K562 (cell line): ENCODE measurements around the gene AKT3. TPM values are rescaled to one million over a fixed set of nuclear protein-coding genes. Genes with fewer than 3 reads are reported as not detected.
"Not testable (repeated sequence)": the region's sequence is repeated elsewhere in the genome, so short reads cannot be mapped to it uniquely, and the experiment has no call there.

ENCODE experiments used
- ATAC-seq: fragments of 200-7000 bp; cut with Tn5 transposase; 3 replicates; pipeline ENCODE4 v1.9.1; 2020; ENCODE audit warnings: moderate library complexity
- BruUV-seq: library from RNA; stranded (reverse); fragments of 400-500 nt; replicated peaks from 2 replicates; lab custom pipeline; 2021; lab: Mats Ljungman, UMichigan
- CTCF ChIA-PET: fragments of 300-600 bp; formaldehyde crosslinking; extraction: SDS; loops from one replicate; lab custom pipeline; 2021; ENCODE audit warnings: low intra/inter-chr PET ratio; lab: Yijun Ruan, JAX
- POLR2A ChIA-PET: fragments of 300-600, 350-650 bp; sonication (Branson Sonifier 250); formaldehyde crosslinking; extraction: SDS; loops from one replicate; lab custom pipeline; 2021; ENCODE audit warnings: antibody characterized with exemption, inconsistent platforms; lab: Yijun Ruan, JAX
- DNase-seq, 4 experiments: peaks; one replicate each; pipeline versions ENCODE4 v3.0.0 to v3.0.0-alpha.2; 2011 to 2018; ENCODE audit warnings: low spot score in 3 of 4, mixed read lengths in 3 of 4; ENCODE audit errors: extremely low read depth in 1 of 4
- FAIRE-seq: peaks from 2 replicates; lab custom pipeline; 2011; peaks lifted over from hg19 to GRCh38; lab: Jason Lieb, UNC
- H2AFZ ChIP-seq: 2 replicates; pipeline ENCODE4 v1.6.0; 2011; ENCODE audit warnings: low read depth, low read length, control low read depth, inconsistent platforms
- H3K27ac ChIP-seq: fragments of 200-600 bp; 3 replicates; pipeline ENCODE4 v1.8.0; 2011; ENCODE audit warnings: low read depth, mild to moderate bottlenecking, control low read depth, inconsistent platforms, low read length, moderate library complexity, mixed read lengths; ENCODE audit errors: extremely low read depth
- H3K27me3 ChIP-seq, 2 experiments: fragments of 300-600 bp in 1 of 2; 2 replicates in 1 of 2; 3 replicates in 1 of 2; pipeline versions ENCODE4 v1.6.0 to v1.8.0; 2011; ENCODE audit warnings: inconsistent platforms in 2 of 2, low read length in 2 of 2, mild to moderate bottlenecking in 1 of 2, mixed read lengths in 1 of 2, moderate library complexity in 1 of 2; ENCODE audit not compliant: control insufficient read depth in 2 of 2, insufficient read depth in 2 of 2
- H3K36me3 ChIP-seq: fragments of 300-600 bp; 3 replicates; pipeline ENCODE4 v1.8.0; 2011; ENCODE audit warnings: mild to moderate bottlenecking, low read length, inconsistent platforms; ENCODE audit not compliant: control insufficient read depth, insufficient read depth
- H3K4me1 ChIP-seq, 2 experiments: fragments of 200-600 bp in 1 of 2; replicated peaks in 1 of 2; 2 replicates in 1 of 2; 3 replicates in 1 of 2; pipeline versions ENCODE4 v1.5.1 to v1.8.0; 2011; ENCODE audit warnings: inconsistent platforms in 2 of 2, low read length in 2 of 2, mild to moderate bottlenecking in 1 of 2, mixed read lengths in 1 of 2, moderate library complexity in 1 of 2; ENCODE audit not compliant: control insufficient read depth in 2 of 2, insufficient read depth in 2 of 2
- H3K4me2 ChIP-seq: 2 replicates; pipeline ENCODE4 v1.6.1; 2011; ENCODE audit warnings: low read length, control low read depth, inconsistent platforms, mixed read lengths; ENCODE audit not compliant: insufficient read depth
- H3K4me3 ChIP-seq: fragments of 200-600 bp; sonication (generic), shearing (Covaris generic); 2 replicates; pipeline ENCODE4 v1.5.1; 2016; ENCODE audit warnings: control low read depth, inconsistent platforms
- H3K79me2 ChIP-seq: fragments of 200-600 bp; 3 replicates; pipeline ENCODE4 v1.8.0; 2011; ENCODE audit warnings: low read length, inconsistent platforms; ENCODE audit not compliant: control insufficient read depth, insufficient read depth
- H3K9ac ChIP-seq, 2 experiments: 2 replicates each; pipeline versions ENCODE4 v1.6.0 to v1.6.1; 2011; ENCODE audit warnings: low read depth in 2 of 2, low read length in 2 of 2, control low read depth in 1 of 2, inconsistent platforms in 1 of 2, mild to moderate bottlenecking in 1 of 2, mixed read lengths in 1 of 2; ENCODE audit not compliant: insufficient read depth in 1 of 2
- H3K9me1 ChIP-seq: one replicate; pipeline ENCODE4 v1.6.0; 2011; ENCODE audit warnings: inconsistent platforms, mild to moderate bottlenecking, low read length, moderate library complexity; ENCODE audit not compliant: control insufficient read depth, insufficient read depth
- H3K9me3 ChIP-seq: replicated peaks from 2 replicates; pipeline ENCODE4 v1.5.1; 2011; ENCODE audit warnings: low read depth, low read length, inconsistent platforms; ENCODE audit not compliant: control insufficient read depth, insufficient read depth
- H4K20me1 ChIP-seq: replicated peaks from 2 replicates; pipeline ENCODE4 v1.6.1; 2011; ENCODE audit warnings: low read length, inconsistent platforms, mixed read lengths; ENCODE audit not compliant: control insufficient read depth, insufficient read depth
- C11orf30 ChIP-seq: fragments of 450-650 bp; IDR thresholded peaks from 2 replicates; pipeline ENCODE4 v1.6.1; 2016; ENCODE audit warnings: low read depth, mild to moderate bottlenecking
- DACH1 ChIP-seq: fragments of 450-650 bp; IDR thresholded peaks from 2 replicates; pipeline ENCODE4 v1.6.1; 2018; ENCODE audit not compliant: partially characterized antibody
- HOXB6 ChIP-seq: fragments of 250-450 bp; sonication (Bioruptor Pico); IDR thresholded peaks from 2 replicates; pipeline ENCODE4 v1.5.1; 2022; ENCODE audit warnings: mild to moderate bottlenecking, borderline replicate concordance
- MAFK ChIP-seq: IDR thresholded peaks from 2 replicates; pipeline ENCODE4 v1.6.1; 2011; ENCODE audit warnings: low read length, improper control_type of control experiment
- NFE2L1 ChIP-seq: fragments of 450-650 bp; IDR thresholded peaks from 2 replicates; pipeline ENCODE4 v1.6.1; 2016; ENCODE audit warnings: missing genetic modification characterization, low read depth, mild to moderate bottlenecking, missing compliant biosample characterization, moderate library complexity, borderline replicate concordance
- SMARCB1 ChIP-seq: IDR thresholded peaks from 2 replicates; pipeline ENCODE4 v1.6.1; 2011; ENCODE audit warnings: improper control_type of control experiment, low read depth; ENCODE audit not compliant: insufficient read length
- TGIF2 ChIP-seq: sonication (generic); formaldehyde crosslinking; IDR thresholded peaks from 2 replicates; pipeline ENCODE4 v1.8.1; 2022; ENCODE audit warnings: mild to moderate bottlenecking, missing genetic modification reagents, moderate library complexity
- ZNF174 ChIP-seq: fragments of 250-450 bp; sonication (Bioruptor Pico); IDR thresholded peaks from 2 replicates; pipeline ENCODE4 v1.4.0; 2020; ENCODE audit warnings: mild to moderate bottlenecking
- whole genome bisulfite sequencing: fragments of 100-300 bp; shearing (Covaris generic); methylation state at CpG from one replicate; pipeline ENCODE4 v1.1.6; 2016; ENCODE audit warnings: low coverage, mixed read lengths; ENCODE audit not compliant: insufficient coverage; ENCODE audit errors: missing lambda C conversion rate; 5-methylcytosine and 5-hydroxymethylcytosine counted together
- in situ Hi-C: fragments of 300-500 bp; cut with MboI; formaldehyde crosslinking; loops from 4 replicates; pipeline ENCODE4 v1.15.0; 2018; ENCODE audit warnings: inconsistent platforms, mixed read lengths
- intact Hi-C: fragments of 100-400 bp; cut with micrococcal nuclease; formaldehyde crosslinking; loops from 2 replicates; pipeline ENCODE4 v1.14.2; 2022
- polyA plus RNA-seq, 8 experiments: library from polyadenylated mRNA; depleted of rRNA in 4 of 8; stranded (reverse) in 5 of 8; unstranded in 3 of 8; fragments of >200 nt; fragmentation: Nextera tagmentation in 2 of 8; fragmentation: Illumina TruSeq in 1 of 8; extraction: Ambion mirVana in 2 of 8; extraction: Trizol in 1 of 8; gene quantifications; 2 replicates each; pipeline versions ENCODE4 v1.2.1 to v1.2.3, GENCODE V29; 2011 to 2014; ENCODE audit warnings: inconsistent platforms in 1 of 8, missing spikeins in 1 of 8
- total RNA-seq, 7 experiments: library from RNA; depleted of rRNA in 6 of 7; stranded (reverse); fragments of >200 nt in 6 of 7; fragmentation: Illumina TruSeq in 2 of 7; extraction: Trizol in 2 of 7; gene quantifications; 2 replicates each; pipeline versions ENCODE4 v1.2.1 to v1.2.3, GENCODE V29; 2011 to 2021; ENCODE audit warnings: low replicate concordance in 1 of 7

The AKT3 gene
- total and polyA plus RNA-seq, 9 of the 15 experiments (the other 6 are each of a cell fraction or from before 2014, with no cell fraction given) = 0.04 to 0.54 (median 0.18) TPM; not detected in 1

GRCh38 chr1:243882276-243882675, 32.2 kb upstream of the AKT3 start (continued):
- peak; percentile 36; the same call in 1 of the 2 replicates for TF ChIP-seq MAFK
- TF ChIP-seq ZNF174 = no peak
- no peak for TF ChIP-seq DACH1
- no peak for TF ChIP-seq SMARCB1
- TF ChIP-seq NFE2L1 (tag) = peak; percentile 84
- no peak for TF ChIP-seq HOXB6 (CRISPR knock-in tag)
- TF ChIP-seq C11orf30 = peak; percentile 85
- TF ChIP-seq TGIF2 (CRISPR knock-in tag) = no peak

GRCh38 chr1:243877058-243877457, 27.0 kb upstream of the AKT3 start:
- H3K4me1 ChIP-seq, H3K79me2 ChIP-seq, in situ Hi-C loops, H4K20me1 ChIP-seq, H3K4me3 ChIP-seq, FAIRE-seq, POLR2A ChIA-PET, CTCF ChIA-PET, H3K4me2 ChIP-seq, DNase-seq, H3K9me1 ChIP-seq, H3K9me3 ChIP-seq, H2AFZ ChIP-seq, H3K27me3 ChIP-seq, H3K27ac ChIP-seq, intact Hi-C loops, ATAC-seq, BruUV-seq, H3K36me3 ChIP-seq, H3K9ac ChIP-seq: not testable (repeated sequence)
- 0% methylated on average over 2 of the region's 3 CpGs for WGBS
